ENCODE results near the gene MAML3.

GRCh38 chr4:139823345-139823744 lies 330.6 kb downstream of the MAML3 start:
- no peak for TF ChIP-seq EP300 (IDR thresholded peaks at IDR 0.05)
- TF ChIP-seq CTCF (IDR thresholded peaks at IDR 0.05) = no peak
